Spleen (tissue), 7 donors: Measurements from ENCODE around the gene SMCO1.

ENCODE experiments used
- CTCF ChIP-seq, 11 experiments: fragments of 200-600 bp in 7 of 11; fragments of 450-650 bp in 4 of 11; sonication (generic) in 4 of 11; IDR thresholded peaks in 8 of 11; conservative IDR thresholded peaks in 3 of 11; 1 replicate in 7 of 11; 2 replicates in 4 of 11; pipeline versions ENCODE4 v1.4.0 to v1.8.0; 2016 to 2021; ENCODE audit warnings: antibody characterized with exemption in 11 of 11, inconsistent platforms in 4 of 11, mild to moderate bottlenecking in 1 of 11
- POLR2A ChIP-seq, 3 donors: fragments of 450-650 bp; IDR thresholded peaks; one replicate each; pipeline ENCODE4 v1.5.1; 2017; ENCODE audit warnings: antibody characterized with exemption in 3 of 3, mild to moderate bottlenecking in 1 of 3
- POLR2AphosphoS5 ChIP-seq, 3 donors: sonication (generic); formaldehyde crosslinking; IDR thresholded peaks; one replicate each; pipeline ENCODE4 v1.5.1; 2017; ENCODE audit warnings: antibody characterized with exemption in 3 of 3
- donor health status: DM: no; HTN: no; CAD: no; lungs with moderate emphysema.
- donor health status: DM: no; HTN: no; CAD: no.
- donor health status: DM: no; HTN: no; CAD: no.

GRCh38 chr3:196547067-196547466 is 31.9 kb upstream of the SMCO1 start:
- TF ChIP-seq CTCF (IDR thresholded peaks at IDR 0.05 in 8 of 11, conservative IDR thresholded peaks at IDR 0.05 in 3 of 11) (no peak), POLR2A (IDR thresholded peaks at IDR 0.05) (no peak), POLR2AphosphoS5 (IDR thresholded peaks at IDR 0.05) (no peak)
